IMR-90 (cell line): ENCODE data around the gene SELENBP1.

ENCODE experiments used
- CEBPB ChIP-seq: IDR thresholded peaks from 2 replicates; pipeline ENCODE4 v1.6.1; 2012; ENCODE audit warnings: low read depth, low read length, improper control_type of control experiment
- MAZ ChIP-seq: IDR thresholded peaks from 2 replicates; pipeline ENCODE4 v1.6.1; 2012; ENCODE audit warnings: low read depth, mild to moderate bottlenecking, low read length, improper control_type of control experiment, moderate library complexity, borderline replicate concordance
- NFE2L2 ChIP-seq: fragments of 150-350 bp; IDR thresholded peaks from 2 replicates; pipeline ENCODE4 v1.6.1; 2016; ENCODE audit warnings: low read depth, mild to moderate bottlenecking, low read length
- POLR2A ChIP-seq: IDR thresholded peaks from 2 replicates; pipeline ENCODE4 v1.6.1; 2012; ENCODE audit warnings: mild to moderate bottlenecking, low read depth, low read length
- RAD21 ChIP-seq: IDR thresholded peaks from 2 replicates; pipeline ENCODE4 v1.6.1; 2012; ENCODE audit warnings: low read length, improper control_type of control experiment
- RFX5 ChIP-seq: IDR thresholded peaks from 2 replicates; pipeline ENCODE4 v1.8.0; 2012; ENCODE audit warnings: low read depth, mild to moderate bottlenecking, low read length, moderate library complexity
- TF ChIP-seq, protein P1 (sequence below): conservative IDR thresholded peaks from 2 replicates; pipeline ENCODE4 v1.5.1; 2012; ENCODE audit warnings: mild to moderate bottlenecking, low read depth, low read length, improper control_type of control experiment

DNA sequence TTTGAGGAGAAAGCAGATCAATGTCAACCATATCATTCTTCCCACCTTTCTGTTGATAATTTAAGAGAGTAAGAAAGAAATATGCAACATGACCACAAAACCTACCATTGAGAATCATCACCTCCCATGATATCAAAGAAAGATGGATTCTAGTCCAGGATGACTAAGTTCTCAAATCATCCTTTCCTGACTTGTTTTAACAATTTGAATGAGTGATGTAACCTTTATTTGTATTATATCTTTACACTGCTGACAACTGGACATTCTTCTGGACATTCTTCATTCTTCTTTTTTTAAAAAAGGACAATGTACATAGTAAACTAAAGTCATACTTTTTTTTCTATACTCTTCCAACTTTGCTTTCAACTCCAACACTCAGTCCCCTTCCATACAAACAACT lies 36.4 kb upstream of the SELENBP1 start:
- TF ChIP-seq, protein P1, sequence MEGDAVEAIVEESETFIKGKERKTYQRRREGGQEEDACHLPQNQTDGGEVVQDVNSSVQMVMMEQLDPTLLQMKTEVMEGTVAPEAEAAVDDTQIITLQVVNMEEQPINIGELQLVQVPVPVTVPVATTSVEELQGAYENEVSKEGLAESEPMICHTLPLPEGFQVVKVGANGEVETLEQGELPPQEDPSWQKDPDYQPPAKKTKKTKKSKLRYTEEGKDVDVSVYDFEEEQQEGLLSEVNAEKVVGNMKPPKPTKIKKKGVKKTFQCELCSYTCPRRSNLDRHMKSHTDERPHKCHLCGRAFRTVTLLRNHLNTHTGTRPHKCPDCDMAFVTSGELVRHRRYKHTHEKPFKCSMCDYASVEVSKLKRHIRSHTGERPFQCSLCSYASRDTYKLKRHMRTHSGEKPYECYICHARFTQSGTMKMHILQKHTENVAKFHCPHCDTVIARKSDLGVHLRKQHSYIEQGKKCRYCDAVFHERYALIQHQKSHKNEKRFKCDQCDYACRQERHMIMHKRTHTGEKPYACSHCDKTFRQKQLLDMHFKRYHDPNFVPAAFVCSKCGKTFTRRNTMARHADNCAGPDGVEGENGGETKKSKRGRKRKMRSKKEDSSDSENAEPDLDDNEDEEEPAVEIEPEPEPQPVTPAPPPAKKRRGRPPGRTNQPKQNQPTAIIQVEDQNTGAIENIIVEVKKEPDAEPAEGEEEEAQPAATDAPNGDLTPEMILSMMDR = no peak
- TF ChIP-seq POLR2A (no peak), RAD21 (no peak), NFE2L2 (no peak), CEBPB (no peak), MAZ (no peak), RFX5 (no peak)
